DMS114 treated with DMSO at 0.1 percent for 48 hours (cell line): ENCODE measurements around the gene BDNF.
"Not testable (repeated sequence)": the region's sequence is repeated elsewhere in the genome, so short reads cannot be mapped to it uniquely, and the experiment has no call there.

Experiments used
- DNase-seq: peaks from one replicate; lab custom pipeline; 2025; ENCODE audit not compliant: unreplicated experiment; lab: John Stamatoyannopoulos, UW

BDNF gene

DNA sequence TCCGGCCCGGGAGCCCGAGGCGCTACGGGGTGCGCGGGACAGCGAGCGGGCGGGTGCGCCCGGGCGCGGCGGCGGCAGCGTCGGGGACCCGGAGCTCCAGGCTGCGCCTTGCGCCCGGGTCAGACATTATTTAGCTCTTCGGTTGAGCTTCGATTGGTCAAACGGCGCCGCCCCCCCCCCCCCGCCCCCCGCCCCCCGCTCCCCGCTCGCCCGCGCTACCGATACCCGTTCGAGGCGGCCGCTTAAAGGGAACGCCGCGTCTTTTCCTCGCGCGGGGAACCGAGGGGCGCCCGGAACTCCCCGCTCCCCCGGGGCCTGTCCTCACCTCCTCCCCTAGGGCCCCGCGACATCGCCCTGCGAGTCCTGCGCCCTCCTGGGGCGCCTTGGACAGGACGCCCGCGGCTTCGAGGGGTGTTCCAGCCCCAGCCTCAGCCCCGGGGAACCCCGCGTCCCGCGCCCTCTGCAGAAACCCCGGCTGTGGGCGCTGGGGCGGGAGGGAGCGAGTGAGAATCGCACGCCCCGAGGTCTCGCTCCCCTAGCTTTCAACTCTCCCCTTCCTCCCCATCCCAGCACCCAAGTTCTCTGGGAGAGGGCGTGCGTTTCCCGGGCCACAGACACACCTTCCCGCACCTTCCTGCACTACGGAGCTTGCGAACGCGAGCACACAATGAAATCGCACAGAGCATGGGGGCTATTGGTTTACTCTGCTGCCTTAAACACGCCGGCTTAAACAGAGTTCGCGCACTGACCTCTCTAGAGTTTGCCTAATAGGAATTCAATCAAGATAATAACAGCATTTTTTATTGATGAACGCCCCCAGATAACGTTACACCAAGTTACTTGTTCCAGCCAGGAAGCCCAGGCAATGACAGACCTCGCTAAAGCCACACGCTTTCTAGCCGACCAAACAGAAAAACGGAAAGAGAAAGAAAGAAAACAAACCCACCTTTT lies at the start of gene BDNF:
Gene BDNF (minus strand): TSS at position 105 of the 951 bp plus-strand sequence. CDS start 41,891 bp downstream, outside the sequence.
- no peak for DNase-seq

DNA sequence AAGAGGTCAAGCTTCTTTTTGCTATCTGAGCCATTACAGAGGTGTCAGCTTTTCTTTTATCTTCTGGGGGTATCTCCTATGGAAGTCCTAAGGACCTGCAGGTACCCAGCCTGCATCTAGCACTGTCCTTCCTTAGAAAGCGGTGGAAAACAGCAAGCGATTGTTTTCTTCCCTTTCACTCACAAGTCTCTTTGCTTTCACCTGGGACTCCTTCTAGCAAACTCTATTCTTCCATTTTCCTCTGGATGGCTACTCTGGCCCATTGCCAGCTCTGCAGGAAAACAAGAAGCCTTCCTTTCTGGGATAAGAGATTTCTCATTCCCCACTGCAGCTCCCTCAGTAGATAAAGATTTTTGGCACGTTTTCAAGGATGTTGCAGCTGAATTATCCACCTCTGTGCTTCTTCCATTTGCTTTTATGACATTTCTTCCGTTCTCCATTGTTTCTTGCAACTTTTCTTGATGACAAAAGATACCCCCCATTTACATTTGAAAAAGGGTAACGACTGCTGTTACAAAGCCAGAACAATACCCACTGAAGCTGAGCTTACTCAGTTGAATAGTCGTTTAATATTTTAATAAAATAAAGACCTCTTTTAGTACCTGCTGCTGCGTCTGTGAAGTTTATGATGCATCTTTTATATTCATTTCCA lies 40.2 kb upstream of the BDNF start:
- no peak for DNase-seq

DNA sequence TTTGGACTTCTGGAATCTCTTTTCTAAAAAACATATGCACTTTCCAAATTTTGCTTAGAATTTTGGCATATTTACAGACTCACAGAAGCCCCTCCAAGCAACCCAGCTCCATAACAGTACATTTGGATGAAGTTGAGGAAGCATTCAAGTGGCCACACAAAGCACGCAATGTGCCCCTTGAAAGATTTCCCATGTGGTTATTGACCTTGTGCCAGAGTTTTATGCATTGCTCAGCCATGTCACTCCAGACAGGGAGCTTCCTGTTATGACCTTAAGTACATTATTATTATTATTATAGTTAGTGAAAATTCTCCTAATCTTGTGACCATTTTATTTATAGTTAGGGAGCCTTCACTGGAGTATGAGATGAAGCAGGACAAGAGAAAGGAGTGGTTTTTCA lies 35.0 kb upstream of the BDNF start:
- no peak for DNase-seq

DNA sequence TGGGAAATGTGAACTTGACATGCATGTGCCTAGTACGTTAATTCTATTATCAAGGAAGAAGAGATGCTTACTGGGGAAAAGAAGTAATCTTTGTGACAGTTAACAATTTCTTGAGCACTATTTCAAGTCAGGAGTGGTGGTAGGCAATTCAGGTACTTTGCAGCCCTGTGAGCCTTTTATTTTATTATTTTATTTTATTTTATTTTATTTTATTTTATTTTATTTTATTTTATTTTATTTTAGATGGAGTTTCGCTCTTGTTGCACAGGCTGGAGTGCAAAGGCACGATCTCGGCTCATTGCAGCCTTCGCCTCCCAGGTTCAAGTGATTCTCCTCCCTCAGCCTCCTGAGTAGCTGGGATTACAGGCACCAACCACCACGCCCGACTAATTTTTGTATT lies 31.5 kb upstream of the BDNF start:
- DNase-seq = not testable (repeated sequence)

DNA sequence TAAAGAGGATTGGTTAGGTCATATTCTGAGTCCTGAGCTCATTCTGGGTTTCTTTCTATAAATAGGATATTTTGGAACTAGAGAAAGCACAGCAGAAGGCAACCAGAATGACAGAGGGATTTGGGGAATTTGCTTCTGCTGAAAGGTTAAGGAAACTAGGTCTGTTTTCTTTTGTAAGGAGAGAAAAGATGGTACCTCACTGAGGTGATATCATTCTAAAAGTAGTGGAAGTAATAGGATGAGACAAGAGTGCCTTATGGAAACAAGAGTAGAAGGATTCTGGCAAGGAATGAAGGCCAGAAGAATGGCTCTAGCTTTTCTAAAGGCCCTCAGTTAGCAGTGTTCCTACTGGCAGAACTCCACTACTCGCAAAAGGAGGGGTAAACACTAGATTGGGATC lies 26.7 kb upstream of the BDNF start:
- no peak for DNase-seq

DNA sequence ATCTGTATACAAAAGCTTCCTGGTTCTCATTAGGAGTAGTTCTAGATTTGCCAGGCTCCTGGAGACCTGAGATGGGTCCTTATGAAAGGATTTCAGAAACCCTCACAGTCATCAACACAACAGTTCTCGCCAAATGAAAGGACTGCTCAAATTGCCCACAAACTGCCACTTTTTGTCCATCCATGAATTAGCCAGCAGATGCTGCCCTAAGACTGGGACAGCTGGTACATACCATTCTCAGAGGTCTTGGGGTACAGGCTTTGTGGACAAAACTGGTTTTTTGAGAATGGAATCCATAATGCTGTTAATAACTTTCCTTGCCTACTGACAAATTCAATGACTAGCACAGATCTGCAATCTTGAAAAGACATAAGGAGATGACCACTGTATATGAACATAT lies 23.4 kb upstream of the BDNF start:
- no peak for DNase-seq

DNA sequence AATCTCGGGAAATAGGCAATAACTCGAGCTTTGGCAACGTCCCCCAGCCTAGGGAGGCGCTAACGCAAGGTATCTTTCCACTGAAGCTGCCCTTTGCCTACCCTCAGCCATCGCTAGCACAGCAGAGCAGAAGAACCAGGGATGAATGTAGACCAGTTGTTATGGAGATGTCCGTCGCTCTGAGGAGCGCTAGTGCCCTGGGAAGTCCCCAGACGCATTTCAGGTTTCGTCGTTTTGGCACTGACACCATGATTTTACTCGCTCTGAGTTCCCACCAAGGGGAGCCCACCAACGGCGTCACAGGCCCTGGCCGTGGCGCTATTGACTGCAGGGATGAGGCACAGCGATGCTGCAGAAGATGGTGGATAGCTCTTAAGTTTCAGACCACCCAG lies 22.7 kb upstream of the BDNF start:
- no peak for DNase-seq

DNA sequence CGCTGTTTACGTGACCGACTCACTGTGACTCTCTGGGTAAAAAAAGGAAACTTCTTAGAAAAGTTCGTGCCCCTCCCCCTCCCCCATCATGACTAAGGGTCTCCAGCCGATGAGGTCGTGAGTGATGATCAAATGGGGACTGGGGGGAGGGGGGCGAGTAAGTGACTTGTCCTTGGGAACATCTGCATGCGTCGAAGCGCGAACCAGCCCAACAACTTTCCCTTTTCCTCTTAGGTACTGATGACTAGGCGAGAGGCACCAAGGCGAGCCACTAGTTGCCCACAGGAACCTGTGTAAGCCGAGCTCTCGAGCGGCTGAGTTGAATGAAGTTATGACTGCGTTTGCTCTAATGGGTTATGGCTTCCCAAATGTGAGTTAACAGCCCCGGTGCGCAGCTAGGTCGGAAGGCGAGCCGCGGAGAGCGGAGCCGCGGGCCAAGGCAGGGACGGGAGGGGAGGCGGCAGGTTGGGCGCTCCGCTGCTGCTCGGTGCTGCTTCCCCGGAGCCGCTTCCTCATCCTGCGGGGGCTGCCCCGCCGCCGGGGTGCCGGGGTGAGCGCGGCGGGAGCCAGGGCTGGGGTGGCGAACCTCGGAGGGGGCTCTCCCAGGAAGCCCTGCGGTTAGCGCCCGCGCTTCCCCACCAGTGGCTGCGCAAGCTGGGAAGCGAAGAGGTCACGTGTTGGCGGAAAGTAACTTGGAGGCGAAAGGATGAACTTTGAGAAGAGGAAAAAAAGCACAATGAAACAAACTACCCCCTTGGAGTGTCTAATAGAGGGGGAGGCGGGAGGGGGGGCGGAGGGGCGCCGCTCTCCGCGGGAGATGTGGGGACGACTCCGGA lies 22.1 kb upstream of the BDNF start:
- DNase-seq = peak; percentile 2

DNA sequence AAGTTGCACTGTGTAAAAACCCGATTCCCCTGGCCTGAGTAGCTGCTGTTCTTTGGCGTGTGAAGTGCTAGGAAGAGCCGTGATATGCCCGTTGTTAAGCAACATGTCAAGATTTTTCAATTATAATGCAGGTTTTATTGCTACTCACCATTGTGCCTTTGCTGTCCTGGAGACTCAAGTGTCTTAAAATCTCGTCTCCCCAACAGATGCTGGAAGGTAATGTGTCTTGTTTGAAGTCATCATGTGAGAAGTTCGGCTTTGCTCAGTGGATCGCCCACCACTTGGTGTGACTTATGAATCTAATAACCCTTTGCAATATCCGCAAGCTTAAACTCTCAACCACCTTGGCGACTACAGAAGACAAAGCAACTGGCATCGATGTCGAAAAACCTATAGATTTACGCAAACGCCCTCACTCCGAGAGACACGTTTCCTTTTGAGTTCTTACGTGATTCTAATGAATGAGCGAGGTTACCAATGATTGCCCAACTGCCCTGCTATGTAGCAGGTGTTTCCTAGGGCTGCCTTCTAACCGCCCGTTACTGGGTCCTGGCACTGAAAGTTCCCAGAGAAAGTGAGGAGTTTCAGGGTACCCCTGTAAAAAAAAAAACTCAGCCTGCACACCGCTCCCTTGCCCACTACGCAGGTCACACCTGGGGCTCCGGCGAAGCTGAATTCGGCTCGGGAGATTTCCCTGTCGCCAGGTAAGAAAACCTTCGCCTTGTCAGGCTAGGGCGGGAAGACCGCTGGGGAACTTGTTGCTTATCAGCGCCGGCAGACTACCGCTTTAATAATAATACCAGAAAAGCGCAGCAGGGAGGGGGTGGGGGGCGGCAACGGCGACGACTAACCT lies 21.2 kb upstream of the BDNF start:
- no peak for DNase-seq

DNA sequence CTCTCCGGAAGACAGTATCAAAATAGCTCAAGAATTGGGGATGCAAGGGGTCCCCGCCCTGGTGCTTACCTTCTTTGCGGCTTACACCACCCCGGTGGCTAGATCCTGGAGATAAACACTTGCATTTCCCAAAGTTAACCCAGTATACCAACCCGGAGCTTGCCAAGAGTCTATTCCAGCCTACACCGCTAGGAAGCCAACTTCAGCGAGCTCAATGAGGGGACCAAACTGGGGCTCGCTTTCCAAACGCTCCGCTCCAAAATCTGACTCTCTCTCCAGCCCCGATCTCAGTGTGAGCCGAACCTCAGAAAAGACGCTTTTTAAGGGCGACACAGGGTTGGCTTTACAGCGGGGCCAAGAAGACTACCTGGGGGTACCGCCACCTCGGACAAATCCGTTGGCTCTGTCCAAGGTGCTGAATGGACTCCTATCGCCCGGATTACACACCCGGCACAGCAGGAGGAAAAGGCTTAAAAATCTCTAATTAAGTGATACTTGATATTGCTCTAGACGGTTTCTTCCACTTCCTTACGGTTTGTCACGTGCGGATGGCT lies 20.1 kb upstream of the BDNF start:
- no peak for DNase-seq

DNA sequence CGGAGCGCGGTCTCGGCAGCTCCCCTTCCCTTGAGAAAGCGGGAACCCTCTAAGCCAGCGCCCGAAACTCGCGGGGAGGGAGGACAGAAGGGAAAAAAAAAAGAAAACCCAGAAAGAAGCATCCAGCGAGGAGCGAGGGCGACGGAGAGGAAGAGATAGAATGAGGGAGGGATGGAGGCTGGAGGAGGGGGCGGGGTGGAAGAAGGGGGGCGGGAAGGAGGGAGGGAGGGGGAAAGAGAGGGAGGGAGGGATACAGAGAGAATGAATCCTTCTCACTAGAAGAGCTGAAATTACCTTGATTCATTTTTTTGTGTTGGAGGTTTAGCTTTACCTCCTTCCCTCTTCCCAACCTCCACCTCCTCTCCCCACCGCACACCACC lies 19.3 kb upstream of the BDNF start:
- DNase-seq = no peak

DNA sequence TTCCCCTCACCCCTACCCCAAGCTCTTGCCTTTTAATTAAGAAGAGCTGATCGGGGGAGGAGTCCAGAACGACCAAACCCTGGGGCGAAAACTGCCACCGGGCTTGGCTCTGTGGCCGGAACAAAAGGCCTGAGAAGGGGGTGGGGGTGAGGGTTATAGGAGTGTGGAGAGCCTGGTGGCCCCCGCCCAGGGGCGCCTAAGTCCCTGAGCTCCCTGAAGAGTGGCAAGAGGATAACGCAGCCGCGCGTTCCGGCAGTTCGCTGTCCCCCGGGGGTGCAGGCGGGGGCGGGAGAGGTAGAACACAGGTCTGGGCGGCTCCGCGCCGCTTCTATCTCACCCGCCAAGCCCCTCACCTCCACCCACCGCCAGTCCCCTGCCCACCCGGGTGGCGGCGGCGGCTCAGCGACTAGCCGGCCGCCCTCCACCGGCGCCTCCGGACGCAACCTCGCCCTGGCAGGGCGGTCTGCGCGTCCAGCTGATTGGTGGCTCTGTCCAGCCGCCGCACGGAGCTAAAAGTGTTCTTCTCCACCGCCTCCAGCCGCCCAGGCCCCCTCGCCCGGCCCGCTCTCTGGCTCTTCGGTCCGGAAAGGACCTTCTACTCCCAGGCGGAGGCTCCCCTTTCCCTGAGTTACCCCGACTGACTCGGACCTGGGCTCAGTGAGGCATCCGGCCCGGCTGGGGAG lies 18.7 kb upstream of the BDNF start:
- no peak for DNase-seq

DNA sequence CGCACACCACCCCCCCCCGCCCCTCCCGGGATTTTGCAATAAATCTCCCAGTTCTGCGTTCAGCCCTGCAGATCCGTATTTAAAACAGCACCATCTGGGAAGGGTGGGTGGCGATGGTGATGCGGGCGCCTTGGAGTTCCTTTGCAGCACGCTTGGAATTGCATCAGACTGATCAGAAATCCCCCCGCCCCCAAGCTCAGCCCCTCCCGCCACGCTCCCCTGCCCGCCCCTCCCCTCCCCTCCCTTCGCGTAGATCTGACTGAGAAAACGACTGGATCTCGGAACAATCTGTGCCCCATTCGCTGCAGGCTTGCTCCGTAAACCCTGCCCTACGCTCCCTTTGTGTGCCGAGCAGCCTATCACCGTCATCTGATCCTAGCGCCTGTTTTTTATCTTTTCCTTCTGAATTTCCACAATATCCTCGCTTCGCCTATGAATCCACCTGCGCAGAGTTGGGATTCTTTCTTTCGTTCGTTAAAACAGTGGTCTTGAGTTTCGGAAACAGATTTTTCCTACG lies 18.1 kb upstream of the BDNF start:
- DNase-seq = peak; percentile 6

DNA sequence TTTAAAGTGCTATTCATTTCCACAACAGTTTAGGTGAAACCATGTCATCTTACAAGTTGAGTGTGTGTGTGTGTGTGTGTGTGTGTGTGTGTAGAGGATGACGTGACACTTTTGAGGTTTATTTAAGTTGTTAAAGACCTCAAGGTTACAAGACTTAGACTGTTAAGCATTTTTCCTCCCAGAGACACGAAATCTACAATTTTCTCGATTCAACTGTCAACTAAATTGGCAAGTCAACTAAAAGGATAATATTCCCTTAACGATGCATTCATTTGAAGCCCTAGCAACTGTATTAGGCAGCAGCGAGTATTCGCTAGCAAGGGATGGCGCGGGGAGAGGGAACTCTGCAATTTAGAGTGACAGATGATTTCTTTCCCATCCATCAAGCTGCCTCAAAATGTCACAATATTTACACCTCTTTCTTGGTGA lies 17.6 kb upstream of the BDNF start:
- no peak for DNase-seq

DNA sequence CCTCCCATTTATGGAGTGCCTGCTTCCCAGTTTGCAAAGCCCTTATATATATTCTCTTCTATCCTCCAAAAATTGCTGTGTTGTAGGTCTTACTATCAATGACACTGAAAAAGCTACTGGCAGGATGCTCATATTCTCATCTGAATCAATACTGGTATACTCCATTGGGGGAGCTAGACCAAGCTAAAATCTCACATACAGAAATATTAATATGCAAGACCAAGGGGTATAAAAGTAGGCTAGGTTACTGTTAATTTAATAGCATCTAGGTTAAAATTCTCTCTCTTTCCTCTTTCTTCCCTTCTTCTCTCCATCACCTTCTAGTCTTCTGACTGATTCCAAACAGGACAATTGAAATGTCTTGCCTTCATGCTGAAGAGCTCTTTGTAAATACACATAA lies 17.1 kb upstream of the BDNF start:
- DNase-seq = no peak

DNA sequence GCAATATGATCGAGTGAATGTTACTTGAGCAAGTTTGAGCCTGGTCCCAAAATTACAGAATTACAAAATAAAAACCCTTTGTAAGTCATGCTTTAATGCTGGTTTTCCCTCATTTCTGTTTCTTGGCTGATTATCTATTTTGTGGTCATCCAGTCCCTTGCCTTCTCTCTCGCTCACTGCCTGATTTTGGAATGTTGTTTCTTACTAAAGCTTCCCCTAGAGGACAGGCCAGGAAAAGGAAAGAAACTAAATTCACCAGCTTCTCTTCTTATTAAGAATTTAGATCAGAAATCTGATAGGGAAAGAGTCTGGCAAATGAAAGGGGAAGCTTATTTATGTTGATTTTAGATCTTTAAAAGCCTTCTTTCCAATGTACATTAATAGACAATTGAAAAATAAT lies 16.6 kb upstream of the BDNF start:
- DNase-seq = peak; percentile 6

DNA sequence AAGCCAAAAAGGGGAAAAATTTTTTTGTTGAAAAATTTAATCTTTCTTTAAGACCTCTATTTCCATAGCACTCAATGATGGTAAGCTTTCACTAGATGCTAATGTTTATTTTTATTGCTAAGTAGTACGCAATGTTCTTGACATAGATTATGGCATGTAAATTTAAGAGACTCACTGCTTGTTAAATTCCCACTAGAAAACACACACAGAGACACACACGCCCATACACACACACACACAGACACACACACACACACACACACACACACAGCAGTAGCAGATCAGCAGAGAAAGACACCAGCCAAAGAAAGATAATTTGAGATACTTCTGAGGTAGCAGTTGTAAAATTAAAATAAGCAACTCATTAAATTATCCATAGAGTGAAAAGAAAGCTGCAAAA lies 16.0 kb upstream of the BDNF start:
- DNase-seq = no peak

DNA sequence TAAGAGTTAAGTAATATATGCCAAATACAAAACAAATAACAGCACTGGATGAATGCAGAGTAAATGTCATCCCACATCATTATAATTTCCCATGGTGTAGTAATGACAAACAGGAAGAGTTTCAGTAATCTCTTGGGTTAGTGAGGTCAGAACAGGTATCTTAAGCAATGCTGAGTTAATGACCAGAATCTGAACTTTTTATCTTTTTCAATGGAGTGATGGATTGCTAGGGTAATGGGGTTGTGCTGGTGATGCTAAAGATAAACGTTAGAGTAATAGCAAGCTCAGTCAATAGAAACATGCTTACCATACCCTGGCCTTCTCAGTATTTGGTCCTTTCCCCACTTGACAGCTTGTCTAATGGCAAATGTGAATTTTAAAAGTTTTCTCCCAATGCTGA lies 11.5 kb upstream of the BDNF start:
- DNase-seq = no peak

DNA sequence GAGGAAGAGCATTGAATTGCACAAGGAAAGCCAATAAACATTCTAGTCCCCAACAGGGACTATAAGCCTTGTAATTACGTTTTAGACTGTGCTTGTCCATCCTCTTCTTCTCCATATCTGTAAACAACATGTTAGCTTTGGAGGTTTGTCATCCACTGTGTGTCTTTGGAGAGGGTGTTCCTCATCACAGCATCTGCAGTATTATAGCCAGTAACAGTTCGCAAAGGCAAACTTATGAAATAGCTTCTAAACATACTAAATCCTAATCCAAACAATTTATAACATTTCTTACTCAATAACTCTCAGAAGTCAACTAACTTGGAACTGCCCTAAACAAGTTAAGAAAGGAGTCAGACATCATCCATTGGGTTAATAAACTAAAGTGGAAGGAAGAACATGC lies 10.3 kb upstream of the BDNF start:
- no peak for DNase-seq

DNA sequence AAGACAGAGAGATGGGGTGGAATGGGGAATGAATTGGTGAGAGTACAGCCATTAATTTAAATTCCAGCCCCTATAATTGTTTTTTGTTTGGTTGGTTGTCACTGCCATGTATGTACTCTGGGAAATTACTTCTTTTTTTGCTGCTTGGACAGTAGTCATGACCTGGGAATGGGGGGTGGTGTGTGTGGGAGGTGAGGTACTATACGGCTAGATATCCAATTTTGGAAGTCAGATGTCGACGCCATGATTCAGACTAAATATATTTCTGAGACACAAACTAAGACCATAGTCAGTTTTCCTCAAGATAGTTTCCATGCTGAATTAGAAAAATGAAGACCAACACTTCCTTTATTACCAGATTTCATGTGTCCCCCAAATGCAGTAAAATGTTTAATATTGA lies 7.4 kb upstream of the BDNF start:
- DNase-seq = no peak
